CD14-positive monocyte (primary cell): ENCODE data around the gene RPS6KA2. TPM values are rescaled to one million over a fixed set of nuclear protein-coding genes. Genes with fewer than 3 reads are reported as not detected.
A peak's percentile ranks its signal among the peaks of the same experiment; 100 is the strongest.

Experiments
- DNase-seq, 3 donors: peaks; one replicate each; pipeline ENCODE4 v3.0.0-alpha.2; 2011 to 2022
- H2AFZ ChIP-seq: 2 replicates; pipeline ENCODE4 v1.6.0; 2012; ENCODE audit warnings: mild to moderate bottlenecking, low read depth, low read length, inconsistent platforms; ENCODE audit not compliant: insufficient read depth, poor library complexity, severe bottlenecking
- H3K27ac ChIP-seq, 2 donors: 1 replicate in 1 of 2; 2 replicates in 1 of 2; pipeline ENCODE4 v1.5.1; 2012 to 2013; ENCODE audit warnings: low read length in 2 of 2, control low read depth in 1 of 2, inconsistent platforms in 1 of 2, low read depth in 1 of 2, mild to moderate bottlenecking in 1 of 2
- H3K27me3 ChIP-seq, 2 donors: one replicate each; pipeline versions ENCODE4 v1.6.0 to v1.6.1; 2011 to 2013; ENCODE audit warnings: low read length in 2 of 2; ENCODE audit not compliant: control insufficient read depth in 2 of 2, insufficient read depth in 2 of 2
- H3K36me3 ChIP-seq, 2 donors: replicated peaks in 1 of 2; 1 replicate in 1 of 2; 2 replicates in 1 of 2; pipeline versions ENCODE4 v1.5.1 to v1.6.1; 2012 to 2013; ENCODE audit warnings: low read length in 2 of 2, control low read depth in 1 of 2, inconsistent platforms in 1 of 2, mild to moderate bottlenecking in 1 of 2; ENCODE audit not compliant: insufficient read depth in 2 of 2, control insufficient read depth in 1 of 2
- H3K4me1 ChIP-seq, 2 donors: 1 replicate in 1 of 2; 2 replicates in 1 of 2; pipeline versions ENCODE4 v1.5.1 to v1.6.1; 2012 to 2013; ENCODE audit warnings: low read length in 2 of 2, control low read depth in 1 of 2, inconsistent platforms in 1 of 2, mild to moderate bottlenecking in 1 of 2, moderate library complexity in 1 of 2; ENCODE audit not compliant: insufficient read depth in 2 of 2, control insufficient read depth in 1 of 2
- H3K4me2 ChIP-seq: replicated peaks from 2 replicates; pipeline ENCODE3; 2012; ENCODE audit warnings: low read length, moderate library complexity, mild to moderate bottlenecking; ENCODE audit not compliant: poor library complexity, severe bottlenecking; ENCODE audit errors: extremely low read depth
- H3K4me3 ChIP-seq, 3 experiments: fragments of 200-600 bp in 1 of 3; sonication (generic) in 1 of 3; replicated peaks in 1 of 3; 1 replicate in 2 of 3; 2 replicates in 1 of 3; pipeline ENCODE4 v1.5.1; 2011 to 2013; ENCODE audit warnings: low read length in 3 of 3, mild to moderate bottlenecking in 3 of 3, control low read depth in 2 of 3, low read depth in 2 of 3, inconsistent platforms in 1 of 3, moderate library complexity in 1 of 3
- H3K79me2 ChIP-seq: 2 replicates; pipeline ENCODE4 v1.6.0; 2012; ENCODE audit warnings: mild to moderate bottlenecking, control low read depth, inconsistent platforms, low read length, moderate library complexity; ENCODE audit not compliant: insufficient read depth
- H3K9ac ChIP-seq: 2 replicates; pipeline ENCODE4 v1.6.0; 2017; ENCODE audit warnings: low read length, mild to moderate bottlenecking; ENCODE audit not compliant: insufficient read depth, poor library complexity, severe bottlenecking
- H3K9me3 ChIP-seq, 2 donors: replicated peaks in 1 of 2; 1 replicate in 1 of 2; 2 replicates in 1 of 2; pipeline versions ENCODE4 v1.5.1 to v1.6.1; 2012 to 2013; ENCODE audit warnings: low read length in 2 of 2, control low read depth in 1 of 2; ENCODE audit not compliant: control insufficient read depth in 1 of 2, insufficient read depth in 1 of 2
- H4K20me1 ChIP-seq: 2 replicates; pipeline ENCODE4 v1.6.0; 2012; ENCODE audit warnings: mild to moderate bottlenecking, low read length, control low read depth, moderate library complexity; ENCODE audit not compliant: insufficient read depth
- H3K27ac Mint-ChIP-seq, 7 donors: one replicate each; pipeline ENCODE4 v1.8.0; 2020; ENCODE audit warnings: mild to moderate bottlenecking in 7 of 7, mixed read lengths in 7 of 7, moderate library complexity in 6 of 7, inconsistent platforms in 2 of 7
- H3K27me3 Mint-ChIP-seq, 3 donors: one replicate each; pipeline ENCODE4 v1.8.0; 2021 to 2022; ENCODE audit warnings: low read depth in 3 of 3, mild to moderate bottlenecking in 3 of 3, mixed read lengths in 3 of 3, moderate library complexity in 3 of 3, inconsistent platforms in 1 of 3
- H3K36me3 Mint-ChIP-seq, 2 donors: one replicate each; pipeline ENCODE4 v1.8.0; 2020; ENCODE audit warnings: mixed read lengths in 2 of 2, inconsistent platforms in 1 of 2, mild to moderate bottlenecking in 1 of 2
- H3K4me1 Mint-ChIP-seq: one replicate; pipeline ENCODE4 v1.8.0; 2020; ENCODE audit warnings: mild to moderate bottlenecking, mixed read lengths
- H3K4me3 Mint-ChIP-seq, 2 donors: one replicate each; pipeline ENCODE4 v1.8.0; 2020; ENCODE audit warnings: mild to moderate bottlenecking in 2 of 2, mixed read lengths in 2 of 2, moderate library complexity in 1 of 2
- H3K9me3 Mint-ChIP-seq, 7 donors: one replicate each; pipeline ENCODE4 v1.8.0; 2020 to 2022; ENCODE audit warnings: mixed read lengths in 7 of 7, mild to moderate bottlenecking in 6 of 7, moderate library complexity in 6 of 7, inconsistent platforms in 2 of 7
- CTCF ChIP-seq: fragments of 200-600 bp; IDR thresholded peaks from one replicate; pipeline ENCODE4 v1.8.0; 2022; ENCODE audit warnings: antibody characterized with exemption, mild to moderate bottlenecking
- WGBS: methylation state at CpG from one replicate; pipeline ENCODE4 v1.1.5; 2013; ENCODE audit warnings: missing lambda C conversion rate; ENCODE audit not compliant: insufficient coverage; 5-methylcytosine and 5-hydroxymethylcytosine counted together
- intact Hi-C, 2 donors: fragments of 100-400 bp; cut with micrococcal nuclease; formaldehyde crosslinking; loops; one replicate each; pipeline versions ENCODE4 v1.15.0 to v1.15.1; 2023
- polyA plus RNA-seq, 3 donors: library from polyadenylated mRNA; depleted of rRNA in 1 of 3; unstranded in 2 of 3; stranded (reverse) in 1 of 3; fragments of 300-500 nt in 2 of 3; fragments of >200 nt in 1 of 3; fragmentation: Illumina TruSeq in 2 of 3; gene quantifications; 1 replicate in 2 of 3; 2 replicates in 1 of 3; pipeline ENCODE4 v1.2.3, GENCODE V29; 2012 to 2021

The RPS6KA2 gene
- polyA plus RNA-seq, 3 donors: 1.4 to 3.1 (median 1.9) TPM

GRCh38 chr6:166579237-166579850 lies 47.7 kb downstream of the RPS6KA2 start:
- TF ChIP-seq CTCF: no peak
- no peak overlapping the region for H3K9ac ChIP-seq
- Mint-ChIP-seq H3K27ac (no peak overlapping the region), H3K27me3 (peaks cover 0 to 3% (median 2%) of the 10 kb centered on the region in 3 donors), H3K4me1 (peaks cover 13% of the 10 kb centered on the region), H3K9me3 (peaks cover 2 to 12% (median 10%) of the 10 kb centered on the region in 7 donors), H3K36me3 (no peaks in the 10 kb centered on the region), H3K4me3 (no peak overlapping the region)
- H3K79me2 ChIP-seq: no peaks in the 10 kb centered on the region
- no peak overlapping the region for H3K4me2 ChIP-seq
- no peaks in the 10 kb centered on the region for H3K27me3 ChIP-seq
- DNase-seq: no peak
- peaks cover 8 to 13% of the 10 kb centered on the region in 2 donors for H3K4me1 ChIP-seq
- H2AFZ ChIP-seq: no peak overlapping the region
- H3K4me3 ChIP-seq: no peak overlapping the region
- intact Hi-C loops: no loop called here
- peaks cover 0 to 14% of the 10 kb centered on the region in 2 donors for H3K9me3 ChIP-seq
- H3K27ac ChIP-seq: no peak overlapping the region
- WGBS: 75% methylated on average over 5 of the region's 9 CpGs
- H3K36me3 ChIP-seq: no peaks in the 10 kb centered on the region
- no peaks in the 10 kb centered on the region for H4K20me1 ChIP-seq

- H3K4me2 ChIP-seq: no peak overlapping the region
- H3K27me3 ChIP-seq: no peaks in the 10 kb centered on the region
- intact Hi-C loops: no loop called here
- H3K9me3 ChIP-seq: peaks cover 0 to 14% of the 10 kb centered on the region in 2 donors
- Mint-ChIP-seq H3K27me3 (peaks cover 0 to 3% (median 2%) of the 10 kb centered on the region in 3 donors), H3K4me1 (peaks cover 8% of the 10 kb centered on the region), H3K36me3 (no peaks in the 10 kb centered on the region), H3K27ac (peak overlapping the region in 1 of 7 donors; percentile 2), H3K9me3 (peaks cover 2 to 12% (median 10%) of the 10 kb centered on the region in 7 donors), H3K4me3 (no peak overlapping the region)
- 91% methylated on average over 10 of the region's 15 CpGs for WGBS
- no peaks in the 10 kb centered on the region for H4K20me1 ChIP-seq
- TF ChIP-seq CTCF: no peak
- H2AFZ ChIP-seq: no peak overlapping the region
- H3K36me3 ChIP-seq: no peaks in the 10 kb centered on the region
- no peak for DNase-seq
- H3K9ac ChIP-seq: no peak overlapping the region
- no peaks in the 10 kb centered on the region for H3K79me2 ChIP-seq
- H3K4me3 ChIP-seq: no peak overlapping the region
- H3K27ac ChIP-seq: no peak overlapping the region
- H3K4me1 ChIP-seq: peaks cover 1 to 6% of the 10 kb centered on the region in 2 donors
Measured at GRCh38 chr6:166578536-166579236, 48.4 kb downstream of the RPS6KA2 start.
